HepG2 (cell line): ENCODE results near the gene GPM6B. TPM values are rescaled to one million over a fixed set of nuclear protein-coding genes. Genes with fewer than 3 reads are reported as not detected.
"Not testable (repeated sequence)": the region's sequence is repeated elsewhere in the genome, so short reads cannot be mapped to it uniquely, and the experiment has no call there.

Experiments used
- ATAC-seq: fragments of 200-7000 bp; cut with Tn5 transposase; 3 replicates; pipeline ENCODE4 v1.9.1; 2020; ENCODE audit warnings: mild to moderate bottlenecking, moderate library complexity
- BruUV-seq: library from RNA; stranded (reverse); fragments of 400-500 nt; replicated peaks from 2 replicates; lab custom pipeline; 2021; lab: Mats Ljungman, UMichigan
- CTCF ChIA-PET: fragments of 300-600 bp; formaldehyde crosslinking; extraction: SDS; loops from one replicate; lab custom pipeline; 2021; ENCODE audit warnings: low total read pairs, inconsistent platforms, low intra/inter-chr PET ratio; lab: Yijun Ruan, JAX
- POLR2A ChIA-PET: fragments of 350-600 bp; sonication (Branson Sonifier 250); formaldehyde crosslinking; loops from one replicate; lab custom pipeline; 2020; ENCODE audit warnings: antibody characterized with exemption, inconsistent platforms; lab: Yijun Ruan, JAX
- DNase-seq: peaks from one replicate; pipeline ENCODE4 v3.0.0-alpha.2; 2015; ENCODE audit warnings: low spot score
- FAIRE-seq: peaks from 3 replicates; lab custom pipeline; 2011; peaks lifted over from hg19 to GRCh38; lab: Jason Lieb, UNC
- H2AFZ ChIP-seq: one replicate; pipeline ENCODE4 v1.6.1; 2011; ENCODE audit warnings: low read length, inconsistent platforms
- H3K27ac ChIP-seq: fragments of 300-600 bp; 3 replicates; pipeline ENCODE4 v1.8.0; 2011; ENCODE audit warnings: mixed run types, mild to moderate bottlenecking, mixed read lengths, low read length, inconsistent platforms; ENCODE audit not compliant: insufficient read depth; ENCODE audit errors: extremely low read length
- H3K27me3 ChIP-seq, 2 experiments: fragments of 200-600 bp in 1 of 2; 2 replicates in 1 of 2; 3 replicates in 1 of 2; pipeline versions ENCODE4 v1.6.0 to v1.8.0; 2011; ENCODE audit warnings: low read length in 2 of 2, mild to moderate bottlenecking in 2 of 2, moderate library complexity in 2 of 2, inconsistent platforms in 1 of 2; ENCODE audit not compliant: insufficient read depth in 2 of 2, control insufficient read depth in 1 of 2
- H3K36me3 ChIP-seq, 2 experiments: fragments of 200-600 bp in 1 of 2; replicated peaks in 1 of 2; 2 replicates in 1 of 2; 3 replicates in 1 of 2; pipeline versions ENCODE4 v1.5.1 to v1.8.0; 2011; ENCODE audit warnings: low read length in 2 of 2, inconsistent platforms in 1 of 2; ENCODE audit not compliant: insufficient read depth in 2 of 2, control insufficient read depth in 1 of 2
- H3K4me1 ChIP-seq: 2 replicates; pipeline ENCODE4 v1.5.1; 2012; ENCODE audit warnings: low read length, inconsistent platforms; ENCODE audit not compliant: insufficient read depth
- H3K4me2 ChIP-seq: 2 replicates; pipeline ENCODE4 v1.6.0; 2011; ENCODE audit warnings: low read depth, low read length, inconsistent platforms
- H3K4me3 ChIP-seq, 3 experiments: fragments of 200-600 bp in 1 of 3; sonication (generic), shearing (Covaris generic) in 1 of 3; replicated peaks in 1 of 3; 2 replicates each; pipeline ENCODE4 v1.5.1; 2011 to 2016; ENCODE audit warnings: low read length in 3 of 3, inconsistent platforms in 2 of 3, low read depth in 2 of 3, mild to moderate bottlenecking in 2 of 3, control low read depth in 1 of 3, mixed read lengths in 1 of 3; ENCODE audit not compliant: insufficient read depth in 1 of 3
- H3K79me2 ChIP-seq: one replicate; pipeline ENCODE4 v1.6.1; 2011; ENCODE audit warnings: low read length, inconsistent platforms; ENCODE audit not compliant: insufficient read depth
- H3K9ac ChIP-seq: 2 replicates; pipeline ENCODE4 v1.6.0; 2011; ENCODE audit warnings: mild to moderate bottlenecking, low read depth, low read length, inconsistent platforms; ENCODE audit not compliant: insufficient read depth
- H3K9me3 ChIP-seq: 2 replicates; pipeline ENCODE4 v1.5.1; 2012; ENCODE audit warnings: mild to moderate bottlenecking, low read length
- H4K20me1 ChIP-seq: 2 replicates; pipeline ENCODE4 v1.6.0; 2011; ENCODE audit warnings: inconsistent platforms, mild to moderate bottlenecking, low read length, moderate library complexity; ENCODE audit not compliant: insufficient read depth
- ZBTB33 ChIP-seq: sonication (generic); formaldehyde crosslinking; IDR thresholded peaks from 2 replicates; pipeline ENCODE4 v1.4.0; 2020; ENCODE audit warnings: missing genetic modification reagents
- ZBTB38 ChIP-seq: sonication (generic); formaldehyde crosslinking; IDR thresholded peaks from 2 replicates; pipeline ENCODE4 v1.5.1; 2020; ENCODE audit warnings: mild to moderate bottlenecking, missing genetic modification reagents
- WGBS: methylation state at CpG from one replicate; pipeline ENCODE4 v1.1.6; 2017; ENCODE audit warnings: low lambda C conversion rate; 5-methylcytosine and 5-hydroxymethylcytosine counted together
- in situ Hi-C: cut with HindIII; loops from 2 replicates; pipeline ENCODE4 v1.10.0; 2017; ENCODE audit warnings: low pct_unique_long_range_greater_than_20kb; ENCODE audit not compliant: extremely low pct_ligation_motif_present
- intact Hi-C: fragments of 100-400 bp; cut with micrococcal nuclease; formaldehyde crosslinking; loops from one replicate; pipeline ENCODE4 v1.10.0; 2022; ENCODE audit not compliant: unreplicated experiment
- polyA plus RNA-seq, 8 experiments: library from polyadenylated mRNA; depleted of rRNA in 3 of 8; stranded (reverse) in 7 of 8; unstranded in 1 of 8; fragments of >200 nt; fragmentation: Illumina TruSeq in 4 of 8; extraction: Trizol in 4 of 8; gene quantifications; 2 replicates each; pipeline versions ENCODE4 v1.2.1 to v1.2.3, GENCODE V29; 2011 to 2016; ENCODE audit warnings: low read depth in 4 of 8, missing spikeins in 1 of 8, mixed read lengths in 1 of 8; ENCODE audit not compliant: insufficient read depth in 1 of 8
- total RNA-seq, 5 experiments: library from RNA; depleted of rRNA; stranded (reverse); fragments of >200 nt; fragmentation: Illumina TruSeq; extraction: Trizol; gene quantifications; 2 replicates each; pipeline ENCODE4 v1.2.3, GENCODE V29; 2016; ENCODE audit warnings: low read depth in 1 of 5

The GPM6B gene
- total and polyA plus RNA-seq, 2 of the 13 experiments (the other 11 are each of a cell fraction or from before 2014, with no cell fraction given): not detected

GRCh38 chrX:13730523-13730922 lies 86.4 kb downstream of the GPM6B start:
- 100% methylated on average over 1 of the region's 1 CpG for WGBS
- intact Hi-C loops: loop anchor here (10.0 kb wide), 1 partner anchor 226 kb away; no protein-coding TSS in a partner anchor
- H3K27ac ChIP-seq, in situ Hi-C loops, DNase-seq, FAIRE-seq, BruUV-seq, POLR2A ChIA-PET, H3K4me2 ChIP-seq, H3K36me3 ChIP-seq, H3K9me3 ChIP-seq, H4K20me1 ChIP-seq, H3K9ac ChIP-seq, H3K4me1 ChIP-seq, H3K4me3 ChIP-seq, CTCF ChIA-PET, H3K27me3 ChIP-seq, ATAC-seq, H2AFZ ChIP-seq: not testable (repeated sequence)
- H3K79me2 ChIP-seq: peaks cover 17% of the 10 kb centered on the region

GRCh38 chrX:13726583-13726982 lies 90.3 kb downstream of the GPM6B start:
- H3K9ac ChIP-seq, H2AFZ ChIP-seq, intact Hi-C loops, H3K4me3 ChIP-seq, CTCF ChIA-PET, DNase-seq, H3K9me3 ChIP-seq, H3K36me3 ChIP-seq, H3K27me3 ChIP-seq, FAIRE-seq, H3K79me2 ChIP-seq, H3K27ac ChIP-seq, H3K4me2 ChIP-seq, ATAC-seq, H3K4me1 ChIP-seq, BruUV-seq, in situ Hi-C loops, POLR2A ChIA-PET, H4K20me1 ChIP-seq: not testable (repeated sequence)
- 94% methylated on average over 2 of the region's 2 CpGs for WGBS

- DNase-seq: not testable (repeated sequence)
Measured at GRCh38 chrX:13724878-13725277, 92.0 kb downstream of the GPM6B start.

More at GRCh38 chrX:13724878-13725277, 92.0 kb downstream of the GPM6B start:
- in situ Hi-C loops, FAIRE-seq, H3K36me3 ChIP-seq, H3K79me2 ChIP-seq, H4K20me1 ChIP-seq, CTCF ChIA-PET, H3K4me3 ChIP-seq, BruUV-seq, H3K9ac ChIP-seq, H2AFZ ChIP-seq, H3K27me3 ChIP-seq, H3K4me2 ChIP-seq, H3K9me3 ChIP-seq, H3K4me1 ChIP-seq, ATAC-seq, H3K27ac ChIP-seq, intact Hi-C loops: not testable (repeated sequence)
- TF ChIP-seq ZBTB33 (CRISPR knock-in tag) (peak; percentile 89), ZBTB38 (CRISPR knock-in tag) (peak; percentile 34; the same call in 1 of the 2 replicates)
- no CpG with 5 or more reads among the region's 9 CpGs for WGBS
- POLR2A ChIA-PET: interaction anchor here (0.7 kb wide), 1 partner anchor 10 kb away, joined by 3 read pairs; the partner anchor contains the start of genes OFD1 and TRAPPC2
